Aorta (tissue), 5 donors: ENCODE data around the gene ACVR1B. TPM values are rescaled to one million over a fixed set of nuclear protein-coding genes. Genes with fewer than 3 reads are reported as not detected.

ENCODE experiments used
- ATAC-seq: fragments of 200-7000 bp; cut with Tn5 transposase; one replicate; pipeline ENCODE4 v1.9.1; 2022; ENCODE audit warnings: moderate library complexity; ENCODE audit not compliant: low FRiP score
- DNase-seq, 2 donors: peaks; one replicate each; pipeline ENCODE4 v3.0.0-alpha.2; 2020
- H3K27ac ChIP-seq, 2 donors: one replicate each; pipeline ENCODE4 v1.5.1; 2013; ENCODE audit warnings: low read length in 2 of 2, mild to moderate bottlenecking in 2 of 2, moderate library complexity in 2 of 2, control low read depth in 1 of 2, inconsistent platforms in 1 of 2, low read depth in 1 of 2
- H3K27me3 ChIP-seq, 2 donors: one replicate each; pipeline ENCODE4 v1.6.1; 2013; ENCODE audit warnings: control low read depth in 1 of 2, low read length in 1 of 2, mild to moderate bottlenecking in 1 of 2, moderate library complexity in 1 of 2; ENCODE audit not compliant: insufficient read depth in 2 of 2, control insufficient read depth in 1 of 2
- H3K36me3 ChIP-seq, 2 donors: one replicate each; pipeline ENCODE4 v1.6.1; 2013; ENCODE audit warnings: control low read depth in 1 of 2, low read length in 1 of 2, mild to moderate bottlenecking in 1 of 2; ENCODE audit not compliant: insufficient read depth in 2 of 2, control insufficient read depth in 1 of 2
- H3K4me1 ChIP-seq, 2 donors: one replicate each; pipeline ENCODE4 v1.6.1; 2013; ENCODE audit warnings: low read length in 2 of 2, control low read depth in 1 of 2, mild to moderate bottlenecking in 1 of 2, moderate library complexity in 1 of 2; ENCODE audit not compliant: insufficient read depth in 2 of 2, control insufficient read depth in 1 of 2
- H3K4me3 ChIP-seq, 2 donors: one replicate each; pipeline ENCODE4 v1.5.1; 2013; ENCODE audit warnings: low read length in 2 of 2, control low read depth in 1 of 2, mild to moderate bottlenecking in 1 of 2
- H3K9me3 ChIP-seq: one replicate; pipeline ENCODE4 v1.6.1; 2013; ENCODE audit warnings: mild to moderate bottlenecking, low read length; ENCODE audit not compliant: control insufficient read depth
- WGBS, 2 donors: extraction: QIAGEN DNeasy Blood & Tissue Kit; methylation state at CpG; one replicate each; pipeline ENCODE4 v1.1.7; 2013; 5-methylcytosine and 5-hydroxymethylcytosine counted together
- intact Hi-C, 2 donors: fragments of 100-400 bp; cut with DNase I; formaldehyde crosslinking; loops; one replicate each; pipeline versions ENCODE4 v1.14.2 to v1.15.0; 2022
- polyA plus RNA-seq, 2 donors: library from polyadenylated mRNA; stranded (reverse); fragments of 200-250 nt; gene quantifications; one replicate each; pipeline ENCODE4 v1.2.3, GENCODE V29; 2013
- total RNA-seq, 2 donors: library from RNA; stranded (reverse); fragmentation: NEBNext Ultra II Directional; extraction: Animal tissue kit (Norgen Biotek cat#: 25700); gene quantifications; one replicate each; pipeline ENCODE4 v1.2.1, GENCODE V29; 2021
- donor health status: healthy with polysubstance abuse.
- donor health status: Bipolar disorder and iron deficiency.
- donor health status: DM: no; HTN: no; CAD: no.
- donor health status: DM: no; HTN: no; CAD: no.
- donor health status: DM: yes; HTN: yes; CAD: no.

The ACVR1B gene
- total and polyA plus RNA-seq, 4 donors, result 2.3 to 24.5 (median 15.4) TPM

GRCh38 chr12:51971679-51972421 lies 20.4 kb downstream of the ACVR1B start:
- intact Hi-C loops, result no loop called here
- no peaks in the 10 kb centered on the region for H3K27me3 ChIP-seq
- H3K4me3 ChIP-seq, result no peak overlapping the region
- H3K4me1 ChIP-seq, result peaks cover 6 to 15% of the 10 kb centered on the region in 2 donors
- H3K36me3 ChIP-seq, result peaks cover 0 to 5% of the 10 kb centered on the region in 2 donors
- ATAC-seq (no peak), DNase-seq (no peak)
- WGBS, 2 donors, result 72 to 80% methylated on average over 4 of the region's 4 CpGs
- H3K27ac ChIP-seq, result no peak overlapping the region
- H3K9me3 ChIP-seq, result no peaks in the 10 kb centered on the region

GRCh38 chr12:51972422-51972812 lies 20.9 kb downstream of the ACVR1B start:
- no peak for ATAC-seq
- no peaks in the 10 kb centered on the region for H3K27me3 ChIP-seq
- peaks cover 0 to 5% of the 10 kb centered on the region in 2 donors for H3K36me3 ChIP-seq
- no peaks in the 10 kb centered on the region for H3K9me3 ChIP-seq
- intact Hi-C loops, result no loop called here
- H3K27ac ChIP-seq, result no peak overlapping the region
- H3K4me1 ChIP-seq, result peaks cover 6 to 15% of the 10 kb centered on the region in 2 donors
- H3K4me3 ChIP-seq, result no peak overlapping the region
- DNase-seq, result no peak
- 80 to 85% methylated on average over 5 of the region's 5 CpGs for WGBS, 2 donors

- DNase-seq (peak in 1 of 2 donors; percentile 72), ATAC-seq (peak; percentile 65)
- WGBS, 2 donors, result 23 to 28% methylated on average over 9 of the region's 9 CpGs
- Histone ChIP-seq H3K27me3 (no peaks in the 10 kb centered on the region), H3K27ac (no peak overlapping the region), H3K4me3 (no peak overlapping the region), H3K36me3 (peaks cover 0 to 5% of the 10 kb centered on the region in 2 donors), H3K9me3 (no peaks in the 10 kb centered on the region), H3K4me1 (peaks cover 6 to 15% of the 10 kb centered on the region in 2 donors)
- intact Hi-C loops, result no loop called here
These were observed 21.4 kb downstream of the ACVR1B start for GRCh38 chr12:51972849-51973273.

- Histone ChIP-seq H3K4me1 (peaks cover 6 to 15% of the 10 kb centered on the region in 2 donors), H3K27me3 (no peaks in the 10 kb centered on the region)
- WGBS, 2 donors, result 51 to 53% methylated on average over 4 of the region's 4 CpGs
These were observed 22.1 kb downstream of the ACVR1B start for GRCh38 chr12:51973560-51973959.

GRCh38 chr12:51974646-51975045 lies 23.1 kb downstream of the ACVR1B start:
- no peak overlapping the region for H3K4me3 ChIP-seq
- intact Hi-C loops, result no loop called here
- H3K36me3 ChIP-seq, result peaks cover 0 to 5% of the 10 kb centered on the region in 2 donors
- no peak overlapping the region for H3K27ac ChIP-seq
- H3K9me3 ChIP-seq, result no peaks in the 10 kb centered on the region
- ATAC-seq, result no peak
- DNase-seq, result no peak
- H3K27me3 ChIP-seq, result no peaks in the 10 kb centered on the region
- peaks cover 6 to 15% of the 10 kb centered on the region in 2 donors for H3K4me1 ChIP-seq
- 66 to 78% methylated on average over 2 of the region's 2 CpGs for WGBS, 2 donors

More at GRCh38 chr12:51973560-51973959, 22.1 kb downstream of the ACVR1B start:
- no peak for DNase-seq
- no peak for ATAC-seq
- H3K27ac ChIP-seq, result no peak overlapping the region
- no peak overlapping the region for H3K4me3 ChIP-seq
- peaks cover 0 to 5% of the 10 kb centered on the region in 2 donors for H3K36me3 ChIP-seq
- H3K9me3 ChIP-seq, result no peaks in the 10 kb centered on the region
- intact Hi-C loops, result no loop called here

GRCh38 chr12:51975196-51975595 lies 23.7 kb downstream of the ACVR1B start:
- DNase-seq, result no peak
- Histone ChIP-seq H3K27me3 (no peaks in the 10 kb centered on the region), H3K27ac (no peak overlapping the region), H3K36me3 (peaks cover 0 to 5% of the 10 kb centered on the region in 2 donors), H3K4me1 (peaks cover 4 to 15% of the 10 kb centered on the region in 2 donors), H3K4me3 (no peak overlapping the region), H3K9me3 (no peaks in the 10 kb centered on the region)
- 91% methylated on average over 8 of the region's 8 CpGs for WGBS, 2 donors
- no peak for ATAC-seq
- intact Hi-C loops, result no loop called here

- no peak overlapping the region for H3K27ac ChIP-seq
- peaks cover 4 to 12% of the 10 kb centered on the region in 2 donors for H3K4me1 ChIP-seq
- no peaks in the 10 kb centered on the region for H3K27me3 ChIP-seq
- no peak overlapping the region for H3K4me3 ChIP-seq
- DNase-seq, result no peak
- H3K9me3 ChIP-seq, result no peaks in the 10 kb centered on the region
- intact Hi-C loops, result no loop called here
- peaks cover 0 to 5% of the 10 kb centered on the region in 2 donors for H3K36me3 ChIP-seq
- WGBS, 2 donors, result 86 to 90% methylated on average over 10 of the region's 10 CpGs
- no peak for ATAC-seq
These were observed 25.1 kb downstream of the ACVR1B start for GRCh38 chr12:51976376-51977160.

- no peak overlapping the region for H3K27ac ChIP-seq
- ATAC-seq, result no peak
- no peak overlapping the region for H3K4me3 ChIP-seq
- intact Hi-C loops, result no loop called here
- no peaks in the 10 kb centered on the region for H3K27me3 ChIP-seq
- 91 to 93% methylated on average over 8 of the region's 8 CpGs for WGBS, 2 donors
- H3K4me1 ChIP-seq, result peaks cover 4 to 9% of the 10 kb centered on the region in 2 donors
- peaks cover 0 to 6% of the 10 kb centered on the region in 2 donors for H3K36me3 ChIP-seq
- no peak for DNase-seq
- H3K9me3 ChIP-seq, result no peaks in the 10 kb centered on the region
These were observed 25.8 kb downstream of the ACVR1B start for GRCh38 chr12:51977320-51977753.
